Gastroesophageal sphincter (tissue), 3 donors: ENCODE data around the gene SEMA5B.

Source experiments
- CTCF ChIP-seq, 4 experiments: fragments of 200-600 bp in 2 of 4; fragments of 450-650 bp in 2 of 4; sonication (generic) in 1 of 4; IDR thresholded peaks; one replicate each; pipeline ENCODE4 v1.5.1; 2017 to 2019; ENCODE audit warnings: antibody characterized with exemption in 4 of 4, mild to moderate bottlenecking in 2 of 4, moderate library complexity in 2 of 4
- EP300 ChIP-seq: sonication (generic); formaldehyde crosslinking; IDR thresholded peaks from one replicate; pipeline ENCODE4 v1.6.1; 2017; ENCODE audit warnings: antibody characterized with exemption, mild to moderate bottlenecking
- POLR2A ChIP-seq, 2 donors: fragments of 450-650 bp; IDR thresholded peaks; one replicate each; pipeline ENCODE4 v1.6.1; 2017; ENCODE audit warnings: antibody characterized with exemption in 2 of 2, mild to moderate bottlenecking in 2 of 2, moderate library complexity in 1 of 2
- POLR2AphosphoS5 ChIP-seq: sonication (generic); formaldehyde crosslinking; IDR thresholded peaks from one replicate; pipeline ENCODE4 v1.6.1; 2017; ENCODE audit warnings: antibody characterized with exemption

- no peak for TF ChIP-seq POLR2A (IDR thresholded peaks at IDR 0.05)
- TF ChIP-seq EP300, result no peak
- no peak for TF ChIP-seq POLR2AphosphoS5
- no peak for TF ChIP-seq CTCF (IDR thresholded peaks at IDR 0.05)
These were observed 19.4 kb upstream of the SEMA5B start for GRCh38 chr3:123047062-123047319.
